Sigmoid colon (tissue), 7 donors: ENCODE results near the gene CSKMT. TPM values are rescaled to one million over a fixed set of nuclear protein-coding genes. Genes with fewer than 3 reads are reported as not detected.

ENCODE experiments used
- DNase-seq: peaks from one replicate; pipeline ENCODE4 v3.0.0-alpha.2; 2019
- H3K27ac ChIP-seq, 4 donors: fragments of 200-600 bp; sonication (generic); one replicate each; pipeline ENCODE4 v1.5.1; 2016 to 2019; ENCODE audit warnings: mild to moderate bottlenecking in 1 of 4
- H3K27me3 ChIP-seq, 3 donors: fragments of 200-600 bp; sonication (generic); one replicate each; pipeline ENCODE4 v1.5.1; 2019; ENCODE audit warnings: mild to moderate bottlenecking in 1 of 3
- H3K36me3 ChIP-seq, 4 donors: fragments of 200-600 bp; sonication (generic); one replicate each; pipeline ENCODE4 v1.5.1; 2016 to 2019
- H3K4me1 ChIP-seq, 4 donors: fragments of 200-600 bp; sonication (generic); one replicate each; pipeline ENCODE4 v1.5.1; 2017 to 2019
- H3K4me3 ChIP-seq, 4 donors: fragments of 200-600 bp; sonication (generic); one replicate each; pipeline ENCODE4 v1.5.1; 2017 to 2019; ENCODE audit warnings: mild to moderate bottlenecking in 2 of 4, moderate library complexity in 1 of 4
- H3K9me3 ChIP-seq, 4 donors: fragments of 200-600 bp in 3 of 4; sonication (generic) in 3 of 4; one replicate each; pipeline versions ENCODE4 v1.5.1 to v1.6.1; 2013 to 2019
- EP300 ChIP-seq, 4 donors: sonication (generic); formaldehyde crosslinking; IDR thresholded peaks; one replicate each; pipeline ENCODE4 v1.6.1; 2017; ENCODE audit warnings: antibody characterized with exemption in 4 of 4
- POLR2A ChIP-seq, 2 donors: fragments of 450-650 bp; IDR thresholded peaks; one replicate each; pipeline ENCODE4 v1.6.1; 2016; ENCODE audit warnings: antibody characterized with exemption in 2 of 2, mild to moderate bottlenecking in 2 of 2, moderate library complexity in 2 of 2
- POLR2AphosphoS5 ChIP-seq, 4 donors: sonication (generic); formaldehyde crosslinking; IDR thresholded peaks; one replicate each; pipeline ENCODE4 v1.6.1; 2017; ENCODE audit warnings: antibody characterized with exemption in 4 of 4
- WGBS, 2 donors: extraction: QIAGEN DNeasy Blood & Tissue Kit; methylation state at CpG; one replicate each; pipeline ENCODE4 v1.1.7; 2013; 5-methylcytosine and 5-hydroxymethylcytosine counted together
- intact Hi-C: fragments of 100-400 bp; cut with DNase I; formaldehyde crosslinking; loops from one replicate; pipeline ENCODE4 v1.15.1; 2023
- polyA plus RNA-seq, 3 donors: library from polyadenylated mRNA; stranded (reverse); fragments of 200-250 nt; gene quantifications; one replicate each; pipeline ENCODE4 v1.2.3, GENCODE V29; 2013
- total RNA-seq, 4 donors: library from RNA; depleted of rRNA; stranded (reverse); fragments of >200 nt; gene quantifications; one replicate each; pipeline ENCODE4 v1.1.0, GENCODE V29; 2016
- TF ChIP-seq, protein P1 (sequence below), 4 experiments: fragments of 450-650 bp in 3 of 4; fragments of 200-600 bp in 1 of 4; IDR thresholded peaks; one replicate each; pipeline ENCODE4 v1.5.1; 2016 to 2019; ENCODE audit warnings: antibody characterized with exemption in 4 of 4, mild to moderate bottlenecking in 3 of 4, moderate library complexity in 2 of 4
- donor health status: healthy with polysubstance abuse.
- donor health status: Bipolar disorder and iron deficiency.
- donor health status: healthy.

CSKMT gene
- total and polyA plus RNA-seq, 7 donors: 1.2 to 19.4 (median 4.2) TPM

DNA sequence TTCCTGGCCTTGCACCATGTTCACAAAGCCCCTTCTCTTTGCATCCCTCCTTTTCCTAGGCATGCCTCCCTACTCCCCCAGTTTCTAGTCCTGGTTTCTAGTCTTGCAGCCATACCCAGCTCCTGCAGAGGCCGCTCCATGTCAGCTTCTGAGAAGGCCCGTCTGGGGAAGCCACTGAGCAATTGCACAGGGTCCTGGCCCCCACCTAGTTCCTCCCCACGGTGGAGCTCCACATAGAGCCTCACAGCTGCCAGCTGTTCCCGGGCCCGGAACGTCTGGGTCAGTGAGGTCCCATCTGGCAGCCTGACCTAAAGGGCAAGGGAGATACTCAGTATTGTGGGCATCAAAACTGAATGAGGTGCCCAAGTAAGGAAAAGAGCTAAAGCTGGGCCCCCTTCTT lies 11.6 kb downstream of the CSKMT start:
- DNase-seq: no peak
- Histone ChIP-seq H3K27me3 (no peaks in the 10 kb centered on the region), H3K36me3 (peaks cover 0 to 38% (median 10%) of the 10 kb centered on the region in 4 donors), H3K27ac (no peak overlapping the region), H3K4me1 (peaks cover 0 to 47% (median 35%) of the 10 kb centered on the region in 4 donors), H3K9me3 (no peaks in the 10 kb centered on the region), H3K4me3 (no peak overlapping the region)
- TF ChIP-seq POLR2A (IDR thresholded peaks at IDR 0.05) (no peak), EP300 (IDR thresholded peaks at IDR 0.05) (no peak), POLR2AphosphoS5 (IDR thresholded peaks at IDR 0.05) (no peak)
- TF ChIP-seq, protein P1, sequence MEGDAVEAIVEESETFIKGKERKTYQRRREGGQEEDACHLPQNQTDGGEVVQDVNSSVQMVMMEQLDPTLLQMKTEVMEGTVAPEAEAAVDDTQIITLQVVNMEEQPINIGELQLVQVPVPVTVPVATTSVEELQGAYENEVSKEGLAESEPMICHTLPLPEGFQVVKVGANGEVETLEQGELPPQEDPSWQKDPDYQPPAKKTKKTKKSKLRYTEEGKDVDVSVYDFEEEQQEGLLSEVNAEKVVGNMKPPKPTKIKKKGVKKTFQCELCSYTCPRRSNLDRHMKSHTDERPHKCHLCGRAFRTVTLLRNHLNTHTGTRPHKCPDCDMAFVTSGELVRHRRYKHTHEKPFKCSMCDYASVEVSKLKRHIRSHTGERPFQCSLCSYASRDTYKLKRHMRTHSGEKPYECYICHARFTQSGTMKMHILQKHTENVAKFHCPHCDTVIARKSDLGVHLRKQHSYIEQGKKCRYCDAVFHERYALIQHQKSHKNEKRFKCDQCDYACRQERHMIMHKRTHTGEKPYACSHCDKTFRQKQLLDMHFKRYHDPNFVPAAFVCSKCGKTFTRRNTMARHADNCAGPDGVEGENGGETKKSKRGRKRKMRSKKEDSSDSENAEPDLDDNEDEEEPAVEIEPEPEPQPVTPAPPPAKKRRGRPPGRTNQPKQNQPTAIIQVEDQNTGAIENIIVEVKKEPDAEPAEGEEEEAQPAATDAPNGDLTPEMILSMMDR (IDR thresholded peaks at IDR 0.05): no peak
- whole genome bisulfite sequencing, 2 donors: 51 to 70% methylated on average over 6 of the region's 6 CpGs
- intact Hi-C loops: no loop called here

DNA sequence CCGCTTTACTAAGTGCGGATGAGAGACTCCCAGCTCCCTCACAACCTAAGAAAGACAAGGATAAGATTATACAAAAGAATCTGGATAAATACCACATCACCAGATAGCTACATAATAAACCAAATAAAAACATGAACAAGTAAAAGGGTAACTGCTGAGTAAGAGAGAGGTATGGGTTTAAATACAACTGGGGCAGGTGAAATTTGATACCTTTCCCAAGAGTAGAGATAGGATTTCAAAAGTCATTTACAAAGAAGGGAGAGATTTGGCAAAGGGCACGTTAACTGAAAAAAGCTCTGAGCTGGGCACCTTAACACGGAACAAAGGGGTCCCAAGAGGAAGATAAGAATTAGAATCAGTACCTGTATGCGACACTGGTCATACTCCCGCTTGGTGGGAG lies 12.0 kb downstream of the CSKMT start:
- WGBS, 2 donors: 89 to 91% methylated on average over 6 of the region's 6 CpGs
- no peak overlapping the region for H3K27ac ChIP-seq
- no peak for DNase-seq
- no peak overlapping the region for H3K4me3 ChIP-seq
- TF ChIP-seq POLR2A (IDR thresholded peaks at IDR 0.05): no peak
- TF ChIP-seq EP300 (IDR thresholded peaks at IDR 0.05): no peak
- TF ChIP-seq POLR2AphosphoS5 (IDR thresholded peaks at IDR 0.05): no peak
- TF ChIP-seq, protein P1 (IDR thresholded peaks at IDR 0.05): no peak
- H3K4me1 ChIP-seq: peaks cover 0 to 46% (median 34%) of the 10 kb centered on the region in 4 donors
- no peaks in the 10 kb centered on the region for H3K27me3 ChIP-seq
- H3K36me3 ChIP-seq: peaks cover 0 to 38% (median 10%) of the 10 kb centered on the region in 4 donors
- no peaks in the 10 kb centered on the region for H3K9me3 ChIP-seq
- intact Hi-C loops: no loop called here

DNA sequence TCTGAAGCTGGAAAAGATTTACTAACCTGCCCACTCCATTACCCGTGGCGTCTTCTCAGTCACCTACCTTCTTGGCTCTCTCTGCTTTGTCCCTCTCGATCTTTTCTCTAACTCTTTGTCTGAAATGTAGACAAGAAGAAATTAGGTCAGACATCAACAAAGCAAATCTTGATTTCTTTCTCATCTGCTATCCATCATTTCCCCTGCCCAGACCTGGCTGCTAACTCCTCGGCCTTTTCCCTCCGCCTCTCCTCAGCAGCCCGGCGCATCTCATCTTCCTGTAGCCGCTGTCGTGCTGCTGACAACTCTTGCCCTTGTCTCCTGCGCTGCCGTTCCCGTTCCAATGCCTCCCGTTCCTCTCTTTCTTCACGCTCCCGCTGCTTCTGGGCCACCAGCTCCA lies 12.6 kb downstream of the CSKMT start:
- peaks cover 0 to 40% (median 29%) of the 10 kb centered on the region in 4 donors for H3K4me1 ChIP-seq
- H3K27me3 ChIP-seq: no peaks in the 10 kb centered on the region
- no peaks in the 10 kb centered on the region for H3K9me3 ChIP-seq
- peak overlapping the region; percentile 86 to 93 (median 92) for H3K27ac ChIP-seq
- H3K4me3 ChIP-seq: peak overlapping the region in 3 of 4 donors; percentile 74 to 99 (median 97)
- intact Hi-C loops: no loop called here
- H3K36me3 ChIP-seq: peaks cover 0 to 38% (median 10%) of the 10 kb centered on the region in 4 donors
- WGBS, 2 donors: 84 to 88% methylated on average over 15 of the region's 15 CpGs
- DNase-seq: no peak
- TF ChIP-seq EP300 (IDR thresholded peaks at IDR 0.05) (no peak), POLR2A (IDR thresholded peaks at IDR 0.05) (no peak), POLR2AphosphoS5 (IDR thresholded peaks at IDR 0.05) (no peak)
- TF ChIP-seq, protein P1 (IDR thresholded peaks at IDR 0.05): no peak

DNA sequence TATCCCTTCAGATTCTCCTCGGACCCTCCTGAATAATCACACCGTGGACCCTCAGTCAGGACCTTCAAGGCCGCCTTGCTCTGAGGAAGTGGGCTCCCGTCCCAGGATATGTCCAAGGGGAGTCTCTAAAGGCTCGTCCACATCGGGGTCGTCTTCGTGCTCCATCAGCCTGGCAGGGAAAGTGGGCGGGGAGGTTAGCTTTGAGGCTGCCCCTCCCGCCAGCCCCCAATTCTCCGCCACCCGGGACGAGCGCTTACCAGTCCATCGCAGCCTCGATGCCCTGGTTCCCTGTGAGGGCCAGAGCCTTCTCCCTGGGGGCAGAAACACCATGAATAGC lies 13.3 kb downstream of the CSKMT start:
- peak overlapping the region; percentile 86 to 93 (median 92) for H3K27ac ChIP-seq
- no peaks in the 10 kb centered on the region for H3K9me3 ChIP-seq
- 3 to 4% methylated on average over 16 of the region's 16 CpGs for WGBS, 2 donors
- peaks cover 0 to 33% (median 22%) of the 10 kb centered on the region in 4 donors for H3K4me1 ChIP-seq
- peak overlapping the region; percentile 74 to 99 (median 96) for H3K4me3 ChIP-seq
- H3K27me3 ChIP-seq: no peaks in the 10 kb centered on the region
- intact Hi-C loops: no loop called here
- peak; percentile 64 for DNase-seq
- TF ChIP-seq, protein P1 (IDR thresholded peaks at IDR 0.05): no peak
- TF ChIP-seq POLR2A (IDR thresholded peaks at IDR 0.05) (no peak), POLR2AphosphoS5 (IDR thresholded peaks at IDR 0.05) (no peak), EP300 (IDR thresholded peaks at IDR 0.05) (no peak)
- peaks cover 0 to 38% (median 10%) of the 10 kb centered on the region in 4 donors for H3K36me3 ChIP-seq
